ENCODE data around the gene FAR2.
"Not testable (repeated sequence)": the region's sequence is repeated elsewhere in the genome, so short reads cannot be mapped to it uniquely, and the experiment has no call there.

Gene FAR2

DNA sequence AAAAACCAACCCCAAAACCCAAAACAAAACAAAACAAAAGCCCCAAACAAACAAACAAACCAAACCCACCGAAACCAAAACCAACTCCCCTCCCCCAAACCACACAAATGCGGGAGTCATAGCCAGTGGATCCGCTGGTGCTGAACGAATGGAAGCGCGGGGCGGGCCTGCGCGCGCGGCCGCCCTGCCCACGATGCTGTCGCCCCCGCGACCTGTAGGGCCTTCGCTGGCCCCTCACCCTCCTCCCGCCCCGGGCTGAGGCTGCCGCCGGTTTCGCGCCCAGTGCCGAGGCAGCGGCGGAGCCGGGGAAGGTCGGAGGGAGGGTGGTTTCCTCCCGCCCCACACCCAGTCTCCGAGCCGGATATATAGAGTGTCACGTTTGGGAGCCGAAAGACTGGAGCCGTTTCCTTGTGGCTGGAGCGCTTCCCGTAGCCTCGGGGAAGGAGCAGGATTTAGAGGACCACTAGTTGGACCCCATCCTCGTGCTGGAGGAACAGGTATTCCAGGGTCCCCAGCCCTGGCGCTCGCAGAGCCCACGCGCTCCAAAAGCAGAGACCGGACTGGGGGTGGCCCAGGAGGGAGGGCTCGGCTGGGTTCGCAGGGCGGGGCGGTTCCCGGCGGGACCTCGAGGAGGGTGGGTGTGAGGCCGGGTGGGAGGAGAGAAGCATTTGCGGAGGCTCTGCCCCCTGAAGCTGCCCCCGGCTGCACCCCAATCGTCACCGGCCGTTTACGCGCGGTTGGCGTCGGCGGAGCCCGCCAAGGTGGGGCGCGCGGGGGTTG, at the start of gene FAR2:
FAR2 (plus strand) TSS at position 368 of the 780 bp plus-strand sequence. CDS start 121,172 bp downstream, outside the sequence.
- DNase-seq (ENCODE audit: low spot score) = peak; percentile 49

- no peak for DNase-seq (ENCODE audit: low spot score)
Observed at GRCh38 chr12:29102741-29103140, 46.3 kb upstream of the FAR2 start.

GRCh38 chr12:29103539-29103974, 45.5 kb upstream of the FAR2 start:
- DNase-seq (ENCODE audit: low spot score) = peak; percentile 90

DNA sequence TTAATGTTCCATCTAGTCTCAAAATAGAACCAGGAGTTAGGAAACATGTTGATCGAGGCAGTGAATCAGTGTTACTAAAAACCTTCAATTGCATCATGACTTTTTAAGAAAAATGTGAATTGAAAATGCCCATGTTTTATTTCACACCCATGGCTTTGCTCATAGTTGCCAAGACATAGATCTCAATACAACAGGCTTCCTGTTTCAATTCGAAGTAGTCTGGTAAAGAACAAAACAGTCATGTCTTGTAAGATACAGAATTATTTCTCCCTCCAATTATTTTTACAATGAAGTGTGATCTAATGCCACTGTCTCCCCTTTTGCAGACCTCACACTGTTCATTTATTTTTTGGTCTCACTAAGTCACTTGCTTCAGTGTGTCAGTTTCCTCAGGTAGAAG, 44.6 kb upstream of the FAR2 start:
- peak; percentile 22 for DNase-seq (ENCODE audit: low spot score)

DNA sequence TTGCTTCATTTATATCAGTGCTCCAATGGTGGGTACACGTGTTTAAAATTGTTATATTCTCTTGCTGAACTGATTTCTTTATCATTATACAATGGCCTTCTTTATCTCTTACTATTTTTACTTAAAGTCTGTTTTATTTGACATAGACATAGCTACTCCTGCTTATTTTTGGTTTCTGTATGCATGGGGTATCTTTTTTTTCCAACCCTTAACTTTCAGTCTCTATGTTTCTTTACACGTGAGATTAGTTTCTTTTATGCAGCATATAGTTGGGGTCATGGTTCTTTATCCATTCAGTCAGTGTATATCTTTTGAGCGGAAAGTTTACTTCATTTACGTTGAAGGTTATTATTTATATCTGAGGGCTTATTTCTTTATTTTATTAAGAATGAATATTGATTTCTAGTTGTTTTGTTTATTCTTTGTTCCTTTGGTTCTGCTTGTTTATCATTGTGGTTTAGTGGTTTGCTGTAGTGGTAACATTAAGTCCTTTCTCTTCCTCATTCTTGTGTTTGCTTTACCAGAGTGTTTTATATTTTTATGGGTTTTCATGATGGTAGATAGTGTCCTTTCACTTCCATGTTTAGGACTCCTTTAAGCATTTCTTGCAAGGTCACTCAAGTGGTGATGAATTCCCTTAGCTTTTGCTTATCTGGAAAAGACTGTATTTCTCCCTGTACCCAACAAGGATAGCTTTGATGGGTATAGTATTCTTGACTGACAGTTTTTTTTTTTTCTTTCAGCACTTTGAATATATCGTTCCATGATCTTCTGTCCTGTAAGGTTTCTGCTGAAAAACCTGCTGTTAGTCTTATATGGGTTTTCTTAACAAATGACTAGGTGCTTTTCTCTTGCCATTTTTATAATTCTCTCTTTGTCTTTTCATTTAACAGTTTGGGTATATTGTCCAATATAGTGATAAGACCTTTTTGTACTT, 38.3 kb upstream of the FAR2 start:
- no peak for DNase-seq (ENCODE audit: low spot score)

DNA sequence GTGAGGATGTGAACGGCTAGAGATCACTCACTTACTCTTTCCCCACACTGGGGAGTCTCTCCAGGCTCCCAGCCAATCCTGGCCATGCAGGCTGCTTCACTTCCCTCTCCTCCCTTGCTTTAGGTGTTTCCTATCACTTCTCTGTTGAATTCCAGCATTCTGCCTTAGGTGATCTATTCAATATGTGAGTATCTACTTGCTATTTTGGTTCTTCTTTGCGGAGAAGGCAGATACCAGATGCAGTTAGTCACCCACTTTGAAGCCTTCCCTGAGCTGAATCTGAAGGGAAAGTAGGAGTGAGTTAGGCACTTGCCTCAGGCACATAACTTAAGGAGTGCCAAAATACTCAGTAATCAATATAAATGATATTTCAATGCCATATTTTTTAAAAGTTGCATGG, 36.0 kb upstream of the FAR2 start:
- no peak for DNase-seq (ENCODE audit: low spot score)

- DNase-seq (ENCODE audit: low spot score) = no peak
Observed at GRCh38 chr12:29116414-29116813, 32.7 kb upstream of the FAR2 start.

GRCh38 chr12:29131539-29131938, 17.5 kb upstream of the FAR2 start:
- no peak for DNase-seq (ENCODE audit: low spot score)

GRCh38 chr12:29132316-29132715, 16.8 kb upstream of the FAR2 start:
- DNase-seq (ENCODE audit: low spot score) = no peak

GRCh38 chr12:29133181-29133580, 15.9 kb upstream of the FAR2 start:
- no peak for DNase-seq (ENCODE audit: low spot score)

GRCh38 chr12:29133680-29134079, 15.4 kb upstream of the FAR2 start:
- no peak for DNase-seq (ENCODE audit: low spot score)

DNA sequence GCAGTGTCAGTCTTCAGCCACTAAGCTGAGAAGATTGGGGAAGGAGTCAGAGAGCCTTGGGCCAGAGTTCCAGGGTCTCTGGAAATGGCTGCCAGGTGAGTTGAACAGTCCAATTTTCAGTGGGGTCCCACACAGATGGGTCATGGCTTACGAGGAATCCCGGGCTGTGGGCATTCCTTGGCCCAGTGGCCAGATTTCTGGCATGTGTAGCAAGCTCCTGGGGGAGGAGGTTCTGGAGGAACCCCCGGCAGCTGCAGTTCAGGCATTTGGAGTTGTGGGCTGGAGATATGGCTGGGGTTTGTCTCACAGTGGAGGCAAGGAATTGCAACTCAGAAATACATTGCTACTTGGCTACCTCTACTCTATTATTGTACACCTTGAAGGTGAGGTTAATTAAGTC, 10.8 kb upstream of the FAR2 start:
- not testable (repeated sequence) for DNase-seq (ENCODE audit: low spot score)

DNA sequence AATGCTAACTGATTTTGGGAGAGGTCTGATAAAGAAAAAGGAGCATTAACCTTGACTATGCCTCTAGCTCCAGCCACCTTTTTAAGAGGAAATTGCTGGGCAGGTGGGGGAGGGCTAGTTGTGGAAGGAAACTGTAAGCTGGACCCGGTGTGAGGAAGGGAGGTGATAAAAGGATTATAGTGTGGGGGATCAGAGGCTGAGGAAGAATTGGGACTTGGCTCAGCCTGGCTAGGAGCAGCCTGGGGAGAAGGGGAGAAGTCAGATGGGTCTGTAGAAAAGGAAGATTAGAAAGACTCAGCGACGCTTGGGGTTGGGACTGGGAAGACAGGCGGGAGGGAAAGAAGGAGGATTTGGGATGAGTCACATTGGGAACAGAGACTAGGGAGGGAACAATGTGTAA, 10.2 kb upstream of the FAR2 start:
- DNase-seq (ENCODE audit: low spot score) = not testable (repeated sequence)

GRCh38 chr12:29145372-29146170, 3.5 kb upstream of the FAR2 start:
- DNase-seq (ENCODE audit: low spot score) = no peak

GRCh38 chr12:29146196-29146595, 2.9 kb upstream of the FAR2 start:
- no peak for DNase-seq (ENCODE audit: low spot score)

GRCh38 chr12:29147731-29148595, 1.1 kb upstream of the FAR2 start:
- DNase-seq (ENCODE audit: low spot score) = no peak

- no peak for DNase-seq (ENCODE audit: low spot score)
Observed at GRCh38 chr12:29148596-29148910, 525 bp upstream of the FAR2 start.

- DNase-seq (ENCODE audit: low spot score) = no peak
Observed at GRCh38 chr12:29149691-29150281, 708 bp downstream of the FAR2 start.

- no peak for DNase-seq (ENCODE audit: low spot score)
Observed at GRCh38 chr12:29150462-29150861, 1.4 kb downstream of the FAR2 start.

- DNase-seq (ENCODE audit: low spot score) = no peak
Observed at GRCh38 chr12:29152223-29152868, 3.3 kb downstream of the FAR2 start.

All from activated CD4-positive, alpha-beta T cell treated with anti-CD3 and anti-CD28 coated beads, Interleukin-2, Interleukin-4, amounts not matched to agents 100 ng/mL and 50 ng/mL, durations not matched to agents 16 hours and 8 hours (primary cell).